ENCODE data around the gene EFNA2.

- no peak for TF ChIP-seq OSR1 (CRISPR knock-in tag; IDR thresholded peaks at IDR 0.05)
- TF ChIP-seq TOX (CRISPR knock-in tag; IDR thresholded peaks at IDR 0.05; ENCODE audit: borderline replicate concordance): no peak
- no peak for TF ChIP-seq PATZ1 (CRISPR knock-in tag; IDR thresholded peaks at IDR 0.05; ENCODE audit: borderline replicate concordance)
- no peak for TF ChIP-seq SNAI2 (CRISPR knock-in tag; IDR thresholded peaks at IDR 0.05)
- no peak for TF ChIP-seq CREB5 (CRISPR knock-in tag; IDR thresholded peaks at IDR 0.05; ENCODE audit: low read depth)
These were observed 15.3 kb upstream of the EFNA2 start for GRCh38 chr19:1270213-1270853.
